ENCODE results near the gene TNFRSF8. TPM values are rescaled to one million over a fixed set of nuclear protein-coding genes. Genes with fewer than 3 reads are reported as not detected.

Gene TNFRSF8
- total and polyA plus RNA-seq, 9 of the 15 experiments (the other 6 are each of a cell fraction or from before 2014, with no cell fraction given) = 3.5 to 38.4 (median 17.1) TPM

DNA sequence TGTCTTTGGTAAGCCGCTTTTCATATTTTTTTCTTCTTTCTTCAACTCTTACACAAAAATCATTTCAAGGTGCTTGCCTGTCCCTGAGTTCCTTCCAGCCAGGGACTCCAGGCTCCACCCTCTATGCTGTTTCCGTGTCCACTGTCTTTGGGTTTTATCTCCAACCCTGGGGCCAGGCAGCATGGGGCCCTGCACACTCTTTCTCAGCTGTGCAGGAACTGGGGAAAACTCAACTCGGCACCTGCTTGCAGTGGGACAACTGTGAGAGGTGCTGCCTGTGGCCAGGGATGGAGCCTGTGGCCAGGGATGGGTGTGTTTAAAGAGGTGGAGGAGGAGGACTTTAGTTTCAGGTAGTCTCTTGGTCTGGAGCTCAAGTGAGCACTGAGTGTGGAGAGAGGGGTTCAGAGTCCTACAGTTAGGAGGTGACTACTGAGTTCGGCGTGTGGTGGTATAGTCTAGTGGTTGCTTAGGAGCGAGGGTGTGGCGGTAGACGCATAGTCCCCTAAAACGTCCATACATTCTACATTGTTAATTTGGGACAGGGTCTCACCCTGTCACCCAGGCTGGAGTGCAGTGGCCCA is 13.4 kb downstream of the TNFRSF8 start (continued):
- peak in 1 of 2 experiments; percentile 5; a peak in 1 of 4 replicates for TF ChIP-seq RAD21 (CRISPR knock-in tag; conservative IDR thresholded peaks at IDR 0.05 in 1 of 2, IDR thresholded peaks at IDR 0.05 in 1 of 2)
- TF ChIP-seq, protein P1, sequence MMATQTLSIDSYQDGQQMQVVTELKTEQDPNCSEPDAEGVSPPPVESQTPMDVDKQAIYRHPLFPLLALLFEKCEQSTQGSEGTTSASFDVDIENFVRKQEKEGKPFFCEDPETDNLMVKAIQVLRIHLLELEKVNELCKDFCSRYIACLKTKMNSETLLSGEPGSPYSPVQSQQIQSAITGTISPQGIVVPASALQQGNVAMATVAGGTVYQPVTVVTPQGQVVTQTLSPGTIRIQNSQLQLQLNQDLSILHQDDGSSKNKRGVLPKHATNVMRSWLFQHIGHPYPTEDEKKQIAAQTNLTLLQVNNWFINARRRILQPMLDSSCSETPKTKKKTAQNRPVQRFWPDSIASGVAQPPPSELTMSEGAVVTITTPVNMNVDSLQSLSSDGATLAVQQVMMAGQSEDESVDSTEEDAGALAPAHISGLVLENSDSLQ (IDR thresholded peaks at IDR 0.05) = no peak
- TF ChIP-seq ZC3H8 (IDR thresholded peaks at IDR 0.05) = no peak
- TF ChIP-seq, protein P2, sequence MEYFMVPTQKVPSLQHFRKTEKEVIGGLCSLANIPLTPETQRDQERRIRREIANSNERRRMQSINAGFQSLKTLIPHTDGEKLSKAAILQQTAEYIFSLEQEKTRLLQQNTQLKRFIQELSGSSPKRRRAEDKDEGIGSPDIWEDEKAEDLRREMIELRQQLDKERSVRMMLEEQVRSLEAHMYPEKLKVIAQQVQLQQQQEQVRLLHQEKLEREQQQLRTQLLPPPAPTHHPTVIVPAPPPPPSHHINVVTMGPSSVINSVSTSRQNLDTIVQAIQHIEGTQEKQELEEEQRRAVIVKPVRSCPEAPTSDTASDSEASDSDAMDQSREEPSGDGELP (CRISPR knock-in tag; IDR thresholded peaks at IDR 0.05; ENCODE audit: borderline replicate concordance) = peak; percentile 73; the same call in 1 of the 2 replicates
- no peak for TF ChIP-seq NFIC (IDR thresholded peaks at IDR 0.05)
- TF ChIP-seq, protein P3, sequence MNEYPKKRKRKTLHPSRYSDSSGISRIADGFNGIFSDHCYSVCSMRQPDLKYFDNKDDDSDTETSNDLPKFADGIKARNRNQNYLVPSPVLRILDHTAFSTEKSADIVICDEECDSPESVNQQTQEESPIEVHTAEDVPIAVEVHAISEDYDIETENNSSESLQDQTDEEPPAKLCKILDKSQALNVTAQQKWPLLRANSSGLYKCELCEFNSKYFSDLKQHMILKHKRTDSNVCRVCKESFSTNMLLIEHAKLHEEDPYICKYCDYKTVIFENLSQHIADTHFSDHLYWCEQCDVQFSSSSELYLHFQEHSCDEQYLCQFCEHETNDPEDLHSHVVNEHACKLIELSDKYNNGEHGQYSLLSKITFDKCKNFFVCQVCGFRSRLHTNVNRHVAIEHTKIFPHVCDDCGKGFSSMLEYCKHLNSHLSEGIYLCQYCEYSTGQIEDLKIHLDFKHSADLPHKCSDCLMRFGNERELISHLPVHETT (CRISPR knock-in tag; conservative IDR thresholded peaks at IDR 0.05 in 1 of 2, IDR thresholded peaks at IDR 0.05 in 1 of 2) = peak in 1 of 2 experiments; percentile 28; a peak in 1 of 4 replicates
- TF ChIP-seq, protein P4, sequence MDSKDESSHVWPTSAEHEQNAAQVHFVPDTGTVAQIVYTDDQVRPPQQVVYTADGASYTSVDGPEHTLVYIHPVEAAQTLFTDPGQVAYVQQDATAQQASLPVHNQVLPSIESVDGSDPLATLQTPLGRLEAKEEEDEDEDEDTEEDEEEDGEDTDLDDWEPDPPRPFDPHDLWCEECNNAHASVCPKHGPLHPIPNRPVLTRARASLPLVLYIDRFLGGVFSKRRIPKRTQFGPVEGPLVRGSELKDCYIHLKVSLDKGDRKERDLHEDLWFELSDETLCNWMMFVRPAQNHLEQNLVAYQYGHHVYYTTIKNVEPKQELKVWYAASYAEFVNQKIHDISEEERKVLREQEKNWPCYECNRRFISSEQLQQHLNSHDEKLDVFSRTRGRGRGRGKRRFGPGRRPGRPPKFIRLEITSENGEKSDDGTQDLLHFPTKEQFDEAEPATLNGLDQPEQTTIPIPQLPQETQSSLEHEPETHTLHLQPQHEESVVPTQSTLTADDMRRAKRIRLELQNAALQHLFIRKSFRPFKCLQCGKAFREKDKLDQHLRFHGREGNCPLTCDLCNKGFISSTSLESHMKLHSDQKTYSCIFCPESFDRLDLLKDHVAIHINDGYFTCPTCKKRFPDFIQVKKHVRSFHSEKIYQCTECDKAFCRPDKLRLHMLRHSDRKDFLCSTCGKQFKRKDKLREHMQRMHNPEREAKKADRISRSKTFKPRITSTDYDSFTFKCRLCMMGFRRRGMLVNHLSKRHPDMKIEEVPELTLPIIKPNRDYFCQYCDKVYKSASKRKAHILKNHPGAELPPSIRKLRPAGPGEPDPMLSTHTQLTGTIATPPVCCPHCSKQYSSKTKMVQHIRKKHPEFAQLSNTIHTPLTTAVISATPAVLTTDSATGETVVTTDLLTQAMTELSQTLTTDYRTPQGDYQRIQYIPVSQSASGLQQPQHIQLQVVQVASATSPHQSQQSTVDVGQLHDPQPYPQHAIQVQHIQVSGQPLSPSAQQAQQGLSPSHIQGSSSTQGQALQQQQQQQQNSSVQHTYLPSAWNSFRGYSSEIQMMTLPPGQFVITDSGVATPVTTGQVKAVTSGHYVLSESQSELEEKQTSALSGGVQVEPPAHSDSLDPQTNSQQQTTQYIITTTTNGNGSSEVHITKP (IDR thresholded peaks at IDR 0.05; ENCODE audit: partially characterized antibody) = peak; percentile 69
- no peak for TF ChIP-seq KLF6 (CRISPR knock-in tag; IDR thresholded peaks at IDR 0.05; ENCODE audit: borderline replicate concordance)
- no peak for TF ChIP-seq SMAD3 (CRISPR knock-in tag; conservative IDR thresholded peaks at IDR 0.05)
